Panc1 (cell line): Measurements from ENCODE around the gene ANKRD18B. TPM values are rescaled to one million over a fixed set of nuclear protein-coding genes. Genes with fewer than 3 reads are reported as not detected.

Experiments
- ATAC-seq: fragments of 200-7000 bp; cut with Tn5 transposase; 2 replicates; pipeline ENCODE4 v1.9.1; 2020; ENCODE audit warnings: mild to moderate bottlenecking, moderate library complexity
- BruUV-seq: library from RNA; stranded (reverse); fragments of 400-500 nt; replicated peaks from 2 replicates; lab custom pipeline; 2021; lab: Mats Ljungman, UMichigan
- CTCF ChIA-PET: fragments of 300-600 bp; sonication (Branson Sonifier 250); formaldehyde crosslinking; loops from one replicate; lab custom pipeline; 2022; ENCODE audit warnings: antibody characterized with exemption; lab: Charles Lee
- POLR2A ChIA-PET: fragments of 300-600 bp; sonication (Branson Sonifier 250); formaldehyde crosslinking; loops from one replicate; lab custom pipeline; 2022; ENCODE audit warnings: antibody characterized with exemption; lab: Charles Lee
- DNase-seq: peaks from one replicate; pipeline ENCODE4 v3.0.0-alpha.2; 2010; ENCODE audit warnings: low read depth, low spot score
- H3K27ac ChIP-seq: 2 replicates; pipeline ENCODE4 v1.5.1; 2011; ENCODE audit warnings: mild to moderate bottlenecking, low read length, inconsistent platforms
- H3K27me3 ChIP-seq: fragments of 200-500 bp; sonication (Bioruptor generic); 2 replicates; pipeline ENCODE4 v1.6.0; 2014; ENCODE audit warnings: low read length, inconsistent platforms; ENCODE audit not compliant: control insufficient read depth, insufficient read depth
- H3K36me3 ChIP-seq: fragments of 200-500 bp; sonication (Bioruptor generic); 2 replicates; pipeline ENCODE4 v1.5.1; 2014; ENCODE audit warnings: inconsistent platforms, mild to moderate bottlenecking, low read length, moderate library complexity; ENCODE audit not compliant: control insufficient read depth, insufficient read depth
- H3K4me1 ChIP-seq: 2 replicates; pipeline ENCODE4 v1.5.1; 2011; ENCODE audit warnings: inconsistent platforms, mild to moderate bottlenecking, low read length, moderate library complexity; ENCODE audit not compliant: control insufficient read depth, insufficient read depth
- H3K4me3 ChIP-seq, 2 experiments: 2 replicates each; pipeline ENCODE4 v1.5.1; 2011 to 2012; ENCODE audit warnings: low read depth in 2 of 2, low read length in 2 of 2, mild to moderate bottlenecking in 2 of 2, inconsistent platforms in 1 of 2, moderate library complexity in 1 of 2
- H3K9me3 ChIP-seq: fragments of 200-500 bp; sonication (Bioruptor generic); 2 replicates; pipeline ENCODE4 v1.5.1; 2014; ENCODE audit warnings: low read depth, mild to moderate bottlenecking, inconsistent platforms, low read length, moderate library complexity; ENCODE audit not compliant: control insufficient read depth, insufficient read depth
- POLR2AphosphoS5 ChIP-seq: IDR thresholded peaks from 2 replicates; pipeline ENCODE4 v1.6.1; 2012; ENCODE audit warnings: mild to moderate bottlenecking, low read depth, low read length, moderate library complexity
- SIN3A ChIP-seq: IDR thresholded peaks from 2 replicates; pipeline ENCODE4 v1.6.1; 2012; ENCODE audit warnings: low read depth, mild to moderate bottlenecking, low read length, moderate library complexity, borderline replicate concordance; ENCODE audit not compliant: insufficient read depth
- TCF7L2 ChIP-seq: IDR thresholded peaks from 2 replicates; pipeline ENCODE4 v1.6.1; 2011; ENCODE audit warnings: mild to moderate bottlenecking, low read depth, low read length, inconsistent platforms
- in situ Hi-C: cut with HindIII; loops from 2 replicates; pipeline ENCODE4 v1.10.0; 2016; ENCODE audit warnings: low sequenced_read_pairs, low pct_unique_long_range_greater_than_20kb
- intact Hi-C: fragments of 100-400 bp; cut with micrococcal nuclease; formaldehyde crosslinking; loops from one replicate; pipeline ENCODE4 v1.10.0; 2022; ENCODE audit not compliant: unreplicated experiment
- total RNA-seq: library from RNA; stranded (reverse); gene quantifications from one replicate; pipeline ENCODE4 v1.2.1, GENCODE V29; 2021; ENCODE audit not compliant: unreplicated experiment
- TF ChIP-seq, protein P1 (sequence below), 2 experiments: IDR thresholded peaks; 2 replicates each; pipeline ENCODE4 v1.6.1; 2011 to 2012; ENCODE audit warnings: low read depth in 2 of 2, control low read depth in 1 of 2, low read length in 1 of 2, mild to moderate bottlenecking in 1 of 2, moderate library complexity in 1 of 2; ENCODE audit not compliant: insufficient read depth in 1 of 2
- TF ChIP-seq, protein P2 (sequence below): fragments of 450-650 bp; IDR thresholded peaks from 2 replicates; pipeline ENCODE4 v1.5.1; 2017; ENCODE audit warnings: mild to moderate bottlenecking

ANKRD18B gene
- total RNA-seq, 1 experiment from 2014 or later = 7.3 TPM

DNA sequence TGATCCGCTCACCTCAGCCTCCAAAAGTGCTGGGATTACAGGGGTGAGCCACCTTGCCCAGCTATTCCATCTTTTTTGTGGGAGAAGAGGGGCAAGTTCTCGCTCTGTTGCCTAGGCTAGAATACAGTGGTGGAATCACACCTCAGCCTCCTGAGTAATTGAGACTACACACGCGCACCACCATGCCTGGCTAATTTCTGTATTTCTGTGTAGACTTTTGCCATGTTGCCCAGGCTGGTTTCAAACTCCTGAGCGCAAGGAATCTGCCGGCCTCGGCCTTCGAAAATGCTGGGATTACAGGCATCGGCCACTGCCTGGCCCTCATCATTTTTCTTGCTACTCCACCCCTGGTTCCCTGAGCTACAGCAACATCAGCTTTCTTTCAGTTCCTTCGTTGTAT is 47.5 kb upstream of the ANKRD18B start:
- BruUV-seq = no TSS peak
- no peaks in the 10 kb centered on the region for H3K9me3 ChIP-seq
- no peak overlapping the region for H3K4me3 ChIP-seq
- TF ChIP-seq, protein P1, sequence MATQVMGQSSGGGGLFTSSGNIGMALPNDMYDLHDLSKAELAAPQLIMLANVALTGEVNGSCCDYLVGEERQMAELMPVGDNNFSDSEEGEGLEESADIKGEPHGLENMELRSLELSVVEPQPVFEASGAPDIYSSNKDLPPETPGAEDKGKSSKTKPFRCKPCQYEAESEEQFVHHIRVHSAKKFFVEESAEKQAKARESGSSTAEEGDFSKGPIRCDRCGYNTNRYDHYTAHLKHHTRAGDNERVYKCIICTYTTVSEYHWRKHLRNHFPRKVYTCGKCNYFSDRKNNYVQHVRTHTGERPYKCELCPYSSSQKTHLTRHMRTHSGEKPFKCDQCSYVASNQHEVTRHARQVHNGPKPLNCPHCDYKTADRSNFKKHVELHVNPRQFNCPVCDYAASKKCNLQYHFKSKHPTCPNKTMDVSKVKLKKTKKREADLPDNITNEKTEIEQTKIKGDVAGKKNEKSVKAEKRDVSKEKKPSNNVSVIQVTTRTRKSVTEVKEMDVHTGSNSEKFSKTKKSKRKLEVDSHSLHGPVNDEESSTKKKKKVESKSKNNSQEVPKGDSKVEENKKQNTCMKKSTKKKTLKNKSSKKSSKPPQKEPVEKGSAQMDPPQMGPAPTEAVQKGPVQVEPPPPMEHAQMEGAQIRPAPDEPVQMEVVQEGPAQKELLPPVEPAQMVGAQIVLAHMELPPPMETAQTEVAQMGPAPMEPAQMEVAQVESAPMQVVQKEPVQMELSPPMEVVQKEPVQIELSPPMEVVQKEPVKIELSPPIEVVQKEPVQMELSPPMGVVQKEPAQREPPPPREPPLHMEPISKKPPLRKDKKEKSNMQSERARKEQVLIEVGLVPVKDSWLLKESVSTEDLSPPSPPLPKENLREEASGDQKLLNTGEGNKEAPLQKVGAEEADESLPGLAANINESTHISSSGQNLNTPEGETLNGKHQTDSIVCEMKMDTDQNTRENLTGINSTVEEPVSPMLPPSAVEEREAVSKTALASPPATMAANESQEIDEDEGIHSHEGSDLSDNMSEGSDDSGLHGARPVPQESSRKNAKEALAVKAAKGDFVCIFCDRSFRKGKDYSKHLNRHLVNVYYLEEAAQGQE (IDR thresholded peaks at IDR 0.05; ENCODE audit: insufficient read depth in 1 of 2, low read depth in 2 of 2, low read length in 1 of 2) = no peak
- TF ChIP-seq POLR2AphosphoS5 (no peak), TCF7L2 (no peak), SIN3A (no peak)
- TF ChIP-seq, protein P2, sequence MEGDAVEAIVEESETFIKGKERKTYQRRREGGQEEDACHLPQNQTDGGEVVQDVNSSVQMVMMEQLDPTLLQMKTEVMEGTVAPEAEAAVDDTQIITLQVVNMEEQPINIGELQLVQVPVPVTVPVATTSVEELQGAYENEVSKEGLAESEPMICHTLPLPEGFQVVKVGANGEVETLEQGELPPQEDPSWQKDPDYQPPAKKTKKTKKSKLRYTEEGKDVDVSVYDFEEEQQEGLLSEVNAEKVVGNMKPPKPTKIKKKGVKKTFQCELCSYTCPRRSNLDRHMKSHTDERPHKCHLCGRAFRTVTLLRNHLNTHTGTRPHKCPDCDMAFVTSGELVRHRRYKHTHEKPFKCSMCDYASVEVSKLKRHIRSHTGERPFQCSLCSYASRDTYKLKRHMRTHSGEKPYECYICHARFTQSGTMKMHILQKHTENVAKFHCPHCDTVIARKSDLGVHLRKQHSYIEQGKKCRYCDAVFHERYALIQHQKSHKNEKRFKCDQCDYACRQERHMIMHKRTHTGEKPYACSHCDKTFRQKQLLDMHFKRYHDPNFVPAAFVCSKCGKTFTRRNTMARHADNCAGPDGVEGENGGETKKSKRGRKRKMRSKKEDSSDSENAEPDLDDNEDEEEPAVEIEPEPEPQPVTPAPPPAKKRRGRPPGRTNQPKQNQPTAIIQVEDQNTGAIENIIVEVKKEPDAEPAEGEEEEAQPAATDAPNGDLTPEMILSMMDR = no peak
- intact Hi-C loops (no loop called here), in situ Hi-C loops (no loop called here)
- no peak overlapping the region for H3K27ac ChIP-seq
- no peak for DNase-seq
- H3K27me3 ChIP-seq = no peaks in the 10 kb centered on the region
- no peak for ATAC-seq
- H3K4me1 ChIP-seq = peaks cover 6% of the 10 kb centered on the region
- ChIA-PET POLR2A (interaction anchor here (0.6 kb wide), 1 partner anchor 605 kb away, joined by 5 read pairs; no protein-coding TSS in a partner anchor), CTCF (interaction anchor here (1.3 kb wide), 1 partner anchor 10 kb away, joined by 3 read pairs; no protein-coding TSS in a partner anchor)
- no peaks in the 10 kb centered on the region; the same call in 1 of the 2 replicates for H3K36me3 ChIP-seq

DNA sequence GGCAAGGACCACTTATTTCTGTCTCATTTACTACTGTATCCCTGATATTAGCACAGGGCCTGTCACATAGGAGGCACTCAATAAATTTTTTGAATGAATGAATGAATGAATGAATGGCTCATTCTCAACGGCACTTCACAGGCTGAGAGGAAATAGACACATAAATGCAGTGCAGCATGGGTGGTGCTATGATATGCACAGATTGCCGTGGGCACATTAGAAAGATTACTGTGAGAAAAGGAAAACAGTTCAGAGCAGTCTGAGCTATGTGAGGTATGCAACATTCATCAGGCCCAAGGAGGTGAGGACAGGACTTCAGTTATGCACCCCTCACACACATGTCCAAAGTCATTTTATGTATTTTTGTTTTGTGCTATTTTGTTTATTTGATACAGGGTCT is 43.9 kb upstream of the ANKRD18B start:
- in situ Hi-C loops (no loop called here), intact Hi-C loops (no loop called here)
- no peak for TF ChIP-seq SIN3A
- no peak for TF ChIP-seq TCF7L2
- no peak for TF ChIP-seq POLR2AphosphoS5
- TF ChIP-seq, protein P2 = no peak
- TF ChIP-seq, protein P1 (IDR thresholded peaks at IDR 0.05; ENCODE audit: insufficient read depth in 1 of 2, low read depth in 2 of 2, low read length in 1 of 2) = no peak
- DNase-seq (no peak), ATAC-seq (peak; percentile 43; the same call in 1 of the 2 replicates)
- ChIA-PET POLR2A (interaction anchor here (0.6 kb wide), 1 partner anchor 417 kb away, joined by 3 read pairs; no protein-coding TSS in a partner anchor), CTCF (no interaction called here)
- no peaks in the 10 kb centered on the region for H3K36me3 ChIP-seq
- no peak overlapping the region for H3K27ac ChIP-seq
- no peaks in the 10 kb centered on the region for H3K4me1 ChIP-seq
- H3K9me3 ChIP-seq = no peaks in the 10 kb centered on the region
- no peaks in the 10 kb centered on the region for H3K27me3 ChIP-seq
- BruUV-seq = no TSS peak
- no peak overlapping the region for H3K4me3 ChIP-seq
